ENCODE data around the gene ITPR2.

Gene ITPR2

DNA sequence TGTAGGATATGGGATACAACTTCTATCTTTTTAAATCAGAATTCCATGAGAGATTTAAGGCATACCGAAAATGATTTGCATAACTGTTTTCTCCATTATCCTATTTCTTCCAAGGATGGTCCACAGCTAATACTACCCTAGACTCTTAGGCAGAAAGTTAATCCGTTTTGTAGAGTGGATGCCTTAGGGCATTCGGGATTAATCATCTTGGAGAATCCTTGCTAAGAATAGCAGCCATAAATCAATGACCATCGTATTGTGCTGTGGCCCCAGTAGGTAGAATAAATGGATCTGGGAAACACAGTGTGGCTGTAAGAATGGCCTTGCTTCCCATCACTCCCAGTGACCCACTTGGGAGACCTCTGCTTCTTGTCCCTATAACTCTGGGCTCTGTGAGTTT, 538.0 kb downstream of the ITPR2 start:
- no peak for DNase-seq (ENCODE audit: low spot score)

DNA sequence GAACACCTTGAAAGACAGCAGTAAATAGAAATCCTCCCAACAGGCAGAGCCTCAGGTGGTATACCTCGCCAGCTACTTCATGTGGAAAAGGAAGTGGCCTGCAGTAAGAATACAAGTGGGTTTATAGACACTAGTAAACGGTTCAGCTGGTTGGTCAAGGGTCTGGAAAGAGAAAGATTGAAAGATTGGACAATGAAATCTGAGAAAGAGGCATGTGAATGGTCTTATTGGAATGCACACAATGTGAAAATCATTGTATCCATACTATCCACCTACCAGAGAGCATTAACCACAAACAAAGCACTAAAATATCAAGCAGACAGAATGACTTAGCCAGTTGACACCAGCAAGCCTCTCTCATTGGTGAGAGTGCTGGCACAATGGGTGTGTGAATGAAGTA, 539.4 kb downstream of the ITPR2 start:
- DNase-seq (ENCODE audit: low spot score) = no peak

DNA sequence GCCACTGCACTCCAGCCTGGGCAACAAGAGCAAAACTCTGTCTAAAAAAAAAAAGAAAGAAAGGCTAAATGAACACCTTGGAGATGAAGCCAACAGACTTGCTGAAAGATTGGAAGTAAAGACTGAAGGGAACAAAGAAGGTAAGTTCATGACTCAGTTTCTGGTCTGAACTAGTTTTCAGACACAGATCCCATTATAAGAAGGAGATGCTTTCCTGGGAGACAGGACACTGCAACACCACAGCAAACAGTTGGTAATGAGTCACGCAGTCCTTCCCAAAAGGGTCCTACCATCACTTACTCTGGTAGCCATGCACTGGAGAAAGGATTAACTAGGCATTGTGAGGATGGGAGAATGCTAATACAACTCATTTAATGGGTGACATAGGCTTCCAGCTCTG, 540.4 kb downstream of the ITPR2 start:
- no peak for DNase-seq (ENCODE audit: low spot score)

DNA sequence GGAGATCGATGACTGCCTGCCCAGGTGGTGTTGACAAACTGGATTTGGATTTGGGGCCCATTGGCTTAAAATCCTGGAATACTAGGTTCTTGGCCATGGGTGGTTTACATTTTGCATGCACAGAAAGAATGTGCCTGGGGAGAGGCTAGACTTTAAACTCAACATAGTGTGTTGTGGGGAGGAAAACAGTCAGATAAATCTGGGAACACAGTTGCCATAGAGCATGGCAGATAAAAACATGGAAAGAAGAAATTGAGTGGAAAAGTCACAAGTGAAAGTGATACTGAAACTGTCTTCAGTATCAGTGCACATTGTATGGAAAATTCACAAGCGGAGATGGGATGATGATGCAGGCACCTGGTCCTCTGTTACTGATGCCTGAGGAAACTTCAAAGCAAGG, 542.4 kb downstream of the ITPR2 start:
- no peak for DNase-seq (ENCODE audit: low spot score)

DNA sequence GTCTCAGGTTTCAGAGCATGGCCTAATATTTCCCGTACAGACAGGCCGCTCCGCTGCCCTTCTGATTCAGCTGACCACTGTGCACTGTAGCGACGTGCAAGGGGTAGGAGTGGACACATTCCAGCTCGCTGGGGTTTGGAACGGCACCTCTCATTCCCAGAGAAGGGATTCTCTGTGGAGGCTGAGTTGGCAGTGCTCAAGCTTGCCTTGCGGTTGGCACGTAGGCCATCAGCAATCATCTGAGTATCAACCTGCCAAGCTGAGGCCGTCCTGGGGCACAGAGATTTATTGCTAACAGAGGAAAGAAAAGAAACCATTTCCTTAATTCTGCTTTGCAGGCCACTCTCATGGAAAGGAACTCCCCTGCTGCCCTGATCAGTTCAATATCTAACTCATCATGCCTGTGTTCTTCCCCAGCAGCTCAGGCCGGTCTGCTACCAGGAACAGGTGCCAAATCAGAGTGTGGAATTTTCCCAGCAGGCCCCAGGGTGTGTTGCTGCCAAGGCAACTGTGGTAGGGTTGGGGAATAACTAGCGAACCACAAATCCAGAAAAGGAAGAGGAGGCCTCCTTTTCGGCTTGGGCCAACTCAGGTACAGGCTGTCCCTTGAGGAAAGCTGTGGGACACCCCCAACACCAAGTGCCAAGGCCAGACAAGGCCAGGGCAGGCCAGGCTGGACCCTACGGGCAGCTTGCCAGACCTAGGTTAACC, 545.2 kb downstream of the ITPR2 start:
- DNase-seq (ENCODE audit: low spot score) = no peak

Data from putamen (tissue), 1 donor.